Measurements from ENCODE around the gene LEFTY1. TPM values are rescaled to one million over a fixed set of nuclear protein-coding genes. Genes with fewer than 3 reads are reported as not detected.
A peak's percentile ranks its signal among the peaks of the same experiment; 100 is the strongest.

The LEFTY1 gene
- total and polyA plus RNA-seq, 5 donors from 2014 or later = 0.13 to 0.39 (median 0.17) TPM; not detected in 2

DNA sequence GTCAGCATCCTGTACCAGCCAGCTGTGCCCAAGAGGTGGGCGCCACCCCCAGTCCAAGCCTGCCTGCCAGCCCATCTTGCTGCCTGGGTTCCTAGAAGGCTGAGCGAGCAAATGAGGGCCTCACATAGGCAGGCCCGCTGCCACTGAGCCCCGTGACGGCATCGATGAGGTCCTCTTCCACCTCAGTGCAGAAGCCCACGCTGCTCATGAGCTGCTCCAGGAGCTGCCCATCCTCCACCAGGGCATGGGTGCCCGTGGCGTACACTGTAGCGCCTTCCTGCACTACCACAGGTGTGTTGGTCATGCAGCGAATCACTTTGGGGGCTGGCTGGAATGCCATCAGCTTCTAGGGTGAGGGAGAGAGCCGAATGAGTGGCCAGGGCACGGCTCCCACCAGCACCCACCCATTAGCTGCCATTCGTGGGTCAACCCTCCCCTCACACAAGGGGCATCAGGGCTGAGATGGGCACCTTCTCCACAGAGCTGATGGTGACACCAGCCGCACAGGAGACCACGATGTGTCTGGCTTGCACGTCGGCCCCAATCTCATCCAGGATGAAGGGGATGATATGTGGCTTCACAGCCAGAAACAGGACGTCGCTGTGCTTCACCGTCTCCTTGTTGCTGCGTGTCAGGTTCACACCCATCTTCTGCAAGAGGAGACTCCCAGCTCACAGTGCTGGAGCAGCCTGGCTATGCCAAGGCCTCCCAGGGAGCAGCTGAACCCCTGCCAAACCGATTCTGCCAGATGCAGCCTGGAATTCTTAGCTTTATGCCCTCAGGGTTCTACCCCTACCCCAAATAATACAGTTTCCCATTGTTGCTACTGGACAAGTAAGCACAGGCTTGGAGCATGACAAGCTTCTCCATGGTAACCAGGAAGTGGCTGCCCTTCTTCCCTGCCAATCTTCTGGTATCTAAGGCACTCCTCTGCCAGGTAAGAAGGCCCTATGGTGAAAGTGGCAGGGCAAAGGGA lies 33.1 kb upstream of the LEFTY1 start:
- H3K4me1 Mint-ChIP-seq = peaks cover 0 to 55% (median 31%) of the 10 kb centered on the region in 4 donors
- peaks cover 24% of the 10 kb centered on the region for H3K36me3 ChIP-seq (ENCODE audit: control insufficient read depth, insufficient read depth, low read length)

DNA sequence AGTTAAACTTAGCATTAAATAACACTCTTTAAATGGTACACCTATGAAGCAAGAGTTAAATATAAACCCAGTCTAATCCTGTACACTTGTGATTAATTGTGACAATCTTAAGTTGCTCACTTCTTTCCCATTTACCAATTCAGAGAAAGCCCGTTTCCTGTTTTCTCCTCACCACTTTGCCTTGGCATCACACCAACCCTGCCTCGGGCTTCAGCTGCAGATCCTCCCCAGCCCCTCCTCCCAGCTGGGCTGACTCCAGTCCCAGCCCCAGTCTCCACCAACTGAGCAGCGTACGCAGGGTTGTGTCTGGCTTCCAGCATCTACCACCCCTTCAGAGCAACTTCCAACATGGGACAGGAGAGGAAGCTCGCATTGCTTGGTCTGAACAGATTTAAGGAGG lies 31.0 kb upstream of the LEFTY1 start:
- DNase-seq (peak in 1 of 3 donors; percentile 57), ATAC-seq (ENCODE audit: low read depth in 2 of 2) (no peak)
- no peak overlapping the region for H3K4me3 ChIP-seq (ENCODE audit: low read depth, low read length)
- no peaks in the 10 kb centered on the region for H3K27me3 ChIP-seq (ENCODE audit: control insufficient read depth, insufficient read depth, low read length)
- H3K4me1 ChIP-seq (ENCODE audit: control insufficient read depth, insufficient read depth, low read length, poor library complexity, severe bottlenecking) = peaks cover 22% of the 10 kb centered on the region
- no peaks in the 10 kb centered on the region for H3K9me3 ChIP-seq (ENCODE audit: control insufficient read depth in 2 of 2, low read length in 2 of 2)
- H3K27ac ChIP-seq (ENCODE audit: insufficient read depth, low read length, poor library complexity, severe bottlenecking) = peak overlapping the region; percentile 10
- H3K4me1 Mint-ChIP-seq = peaks cover 0 to 56% (median 25%) of the 10 kb centered on the region in 4 donors
- H3K4me3 Mint-ChIP-seq = peak overlapping the region in 2 of 4 donors; percentile 32 to 67
- no peaks in the 10 kb centered on the region for H3K27me3 Mint-ChIP-seq
- H3K36me3 ChIP-seq (ENCODE audit: control insufficient read depth, insufficient read depth, low read length) = peaks cover 24% of the 10 kb centered on the region
- H3K36me3 Mint-ChIP-seq = peaks cover 32% of the 10 kb centered on the region
- no peaks in the 10 kb centered on the region for H3K9me3 Mint-ChIP-seq
- H3K27ac Mint-ChIP-seq = peak overlapping the region in 2 of 3 donors; percentile 44 to 66

More for the DNA sequence above, 33.1 kb upstream of the LEFTY1 start:
- H3K27ac ChIP-seq (ENCODE audit: insufficient read depth, low read length, poor library complexity, severe bottlenecking) = no peak overlapping the region
- H3K36me3 Mint-ChIP-seq = peaks cover 23% of the 10 kb centered on the region
- H3K4me3 ChIP-seq (ENCODE audit: low read depth, low read length) = peak overlapping the region; percentile 87
- H3K4me1 ChIP-seq (ENCODE audit: control insufficient read depth, insufficient read depth, low read length, poor library complexity, severe bottlenecking) = peaks cover 25% of the 10 kb centered on the region
- no peak for DNase-seq
- no peak for ATAC-seq (ENCODE audit: low read depth in 2 of 2)
- no peaks in the 10 kb centered on the region for H3K27me3 ChIP-seq (ENCODE audit: control insufficient read depth, insufficient read depth, low read length)
- H3K9me3 ChIP-seq (ENCODE audit: control insufficient read depth in 2 of 2, low read length in 2 of 2) = no peaks in the 10 kb centered on the region
- peak overlapping the region; percentile 7 to 100 (median 95) for H3K4me3 Mint-ChIP-seq
- H3K27me3 Mint-ChIP-seq = no peaks in the 10 kb centered on the region
- H3K27ac Mint-ChIP-seq = peak overlapping the region in 2 of 3 donors; percentile 20 to 92
- no peaks in the 10 kb centered on the region for H3K9me3 Mint-ChIP-seq

DNA sequence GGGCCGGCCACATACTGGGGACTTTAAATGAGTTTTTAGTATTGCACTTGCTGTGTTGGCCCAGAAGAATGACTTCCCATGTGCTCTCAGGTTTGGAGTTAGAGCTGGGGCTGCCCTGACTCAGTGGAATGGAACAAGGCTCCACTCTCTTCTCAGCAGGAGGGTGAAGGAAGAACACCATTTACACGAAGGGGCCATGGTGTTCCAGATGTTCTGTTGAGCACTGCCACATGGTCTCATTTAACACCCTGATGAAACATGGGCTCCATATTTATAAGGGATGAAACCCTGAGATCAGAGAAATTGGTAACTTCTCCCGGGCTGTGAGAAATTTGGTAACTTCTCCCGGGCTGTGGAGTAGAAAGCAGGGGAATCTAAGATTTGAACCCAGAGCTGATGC lies 29.3 kb upstream of the LEFTY1 start:
- no peak for ATAC-seq (ENCODE audit: low read depth in 2 of 2)
- peaks cover 13% of the 10 kb centered on the region for H3K4me1 ChIP-seq (ENCODE audit: control insufficient read depth, insufficient read depth, low read length, poor library complexity, severe bottlenecking)
- H3K4me3 Mint-ChIP-seq = peak overlapping the region in 1 of 4 donors; percentile 10
- no peaks in the 10 kb centered on the region for H3K9me3 ChIP-seq (ENCODE audit: control insufficient read depth in 2 of 2, low read length in 2 of 2)
- H3K27ac ChIP-seq (ENCODE audit: insufficient read depth, low read length, poor library complexity, severe bottlenecking) = no peak overlapping the region
- H3K36me3 Mint-ChIP-seq = peaks cover 35% of the 10 kb centered on the region
- no peaks in the 10 kb centered on the region for H3K27me3 Mint-ChIP-seq
- H3K27me3 ChIP-seq (ENCODE audit: control insufficient read depth, insufficient read depth, low read length) = no peaks in the 10 kb centered on the region
- H3K4me1 Mint-ChIP-seq = peaks cover 0 to 44% (median 20%) of the 10 kb centered on the region in 4 donors
- no peaks in the 10 kb centered on the region for H3K9me3 Mint-ChIP-seq
- H3K36me3 ChIP-seq (ENCODE audit: control insufficient read depth, insufficient read depth, low read length) = peaks cover 24% of the 10 kb centered on the region
- DNase-seq = no peak
- H3K27ac Mint-ChIP-seq = no peak overlapping the region
- no peak overlapping the region for H3K4me3 ChIP-seq (ENCODE audit: low read depth, low read length)

DNA sequence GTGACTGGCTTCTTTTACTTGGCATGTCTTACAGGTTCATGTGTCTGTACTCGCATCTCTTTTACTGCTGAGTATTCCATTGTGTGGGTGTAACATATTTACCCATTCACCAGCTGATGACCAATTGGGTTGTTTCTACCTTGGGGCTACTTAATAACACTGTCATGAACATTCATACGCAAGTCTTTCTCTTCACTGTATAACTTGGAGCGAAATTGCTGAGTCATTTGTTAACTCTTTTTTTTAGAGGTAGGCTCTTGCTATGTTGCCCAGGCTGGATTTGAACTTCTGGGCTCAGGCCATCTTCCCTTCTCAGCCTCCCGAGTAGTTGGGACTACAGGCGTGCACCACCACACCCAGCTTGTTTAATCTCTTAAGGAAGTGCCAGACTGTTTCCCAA lies 28.6 kb upstream of the LEFTY1 start:
- no peak overlapping the region for H3K4me3 Mint-ChIP-seq
- H3K27ac Mint-ChIP-seq = no peak overlapping the region

DNA sequence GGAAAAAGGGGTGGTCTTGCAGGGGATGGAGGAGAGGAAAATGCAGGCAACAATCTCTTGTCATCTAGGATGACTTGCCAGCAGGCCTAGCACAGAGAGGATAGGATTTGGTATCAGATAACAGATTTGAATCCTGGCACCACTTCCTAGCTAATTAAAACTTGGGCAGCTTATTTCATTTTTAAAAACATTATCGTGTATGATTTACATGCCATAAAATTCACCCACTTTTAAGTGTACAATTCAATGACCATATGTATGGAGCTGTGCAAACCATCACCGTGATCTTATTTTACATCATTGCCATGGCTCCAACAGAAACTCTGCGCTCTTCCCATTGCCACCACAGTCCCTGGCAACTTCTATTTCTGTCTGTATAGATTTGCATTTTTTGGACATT lies 28.2 kb upstream of the LEFTY1 start:
- H3K27me3 Mint-ChIP-seq = peaks cover 6% of the 10 kb centered on the region
- DNase-seq = no peak
- H3K27ac Mint-ChIP-seq = no peak overlapping the region

More for the DNA sequence above, 28.6 kb upstream of the LEFTY1 start:
- peaks cover 6% of the 10 kb centered on the region for H3K27me3 Mint-ChIP-seq
- ATAC-seq (ENCODE audit: low read depth in 2 of 2) (no peak), DNase-seq (no peak)
- no peaks in the 10 kb centered on the region for H3K9me3 Mint-ChIP-seq
- peaks cover 6% of the 10 kb centered on the region for H3K4me1 ChIP-seq (ENCODE audit: control insufficient read depth, insufficient read depth, low read length, poor library complexity, severe bottlenecking)
- peaks cover 0 to 37% (median 16%) of the 10 kb centered on the region in 4 donors for H3K4me1 Mint-ChIP-seq
- no peak overlapping the region for H3K27ac ChIP-seq (ENCODE audit: insufficient read depth, low read length, poor library complexity, severe bottlenecking)
- H3K36me3 Mint-ChIP-seq = peaks cover 31% of the 10 kb centered on the region
- peaks cover 24% of the 10 kb centered on the region for H3K36me3 ChIP-seq (ENCODE audit: control insufficient read depth, insufficient read depth, low read length)
- H3K4me3 ChIP-seq (ENCODE audit: low read depth, low read length) = no peak overlapping the region
- no peaks in the 10 kb centered on the region for H3K27me3 ChIP-seq (ENCODE audit: control insufficient read depth, insufficient read depth, low read length)
- no peaks in the 10 kb centered on the region for H3K9me3 ChIP-seq (ENCODE audit: control insufficient read depth in 2 of 2, low read length in 2 of 2)

DNA sequence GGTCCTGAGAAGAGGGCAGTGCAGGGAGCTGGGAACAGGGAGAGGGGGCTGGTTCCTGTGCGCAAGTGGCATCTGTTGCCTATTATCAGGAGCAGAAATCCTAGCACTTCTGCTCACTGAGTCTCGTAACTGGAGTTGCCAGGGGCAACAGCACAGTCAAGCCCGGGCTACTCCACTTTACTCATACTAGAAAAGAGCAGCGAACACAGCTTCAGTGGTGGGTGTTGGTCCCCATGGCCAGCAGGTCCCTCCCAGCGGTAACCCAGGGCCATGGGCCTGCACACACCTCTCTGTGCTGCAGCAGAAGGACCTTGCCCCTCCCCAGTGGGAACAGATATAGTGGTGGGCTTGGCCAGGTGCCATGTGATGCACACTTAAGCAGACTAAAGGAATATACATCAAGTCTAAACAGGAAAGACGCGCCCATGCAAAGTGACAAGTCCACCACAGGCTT lies 26.6 kb upstream of the LEFTY1 start:
- H3K9me3 Mint-ChIP-seq = no peaks in the 10 kb centered on the region
- H3K4me1 ChIP-seq (ENCODE audit: control insufficient read depth, insufficient read depth, low read length, poor library complexity, severe bottlenecking) = peaks cover 15% of the 10 kb centered on the region
- H3K4me3 ChIP-seq (ENCODE audit: low read depth, low read length) = no peak overlapping the region
- DNase-seq = no peak
- H3K4me3 Mint-ChIP-seq = no peak overlapping the region
- H3K27ac Mint-ChIP-seq = no peak overlapping the region
- H3K9me3 ChIP-seq (ENCODE audit: control insufficient read depth in 2 of 2, low read length in 2 of 2) = no peaks in the 10 kb centered on the region
- no peaks in the 10 kb centered on the region for H3K27me3 ChIP-seq (ENCODE audit: control insufficient read depth, insufficient read depth, low read length)
- H3K36me3 Mint-ChIP-seq = peaks cover 28% of the 10 kb centered on the region
- H3K27me3 Mint-ChIP-seq = peaks cover 8% of the 10 kb centered on the region
- no peak overlapping the region for H3K27ac ChIP-seq (ENCODE audit: insufficient read depth, low read length, poor library complexity, severe bottlenecking)
- H3K4me1 Mint-ChIP-seq = peaks cover under 1 to 39% (median 15%) of the 10 kb centered on the region in 4 donors
- H3K36me3 ChIP-seq (ENCODE audit: control insufficient read depth, insufficient read depth, low read length) = peaks cover 14% of the 10 kb centered on the region
- no peak for ATAC-seq (ENCODE audit: low read depth in 2 of 2)

More for the DNA sequence above, 28.2 kb upstream of the LEFTY1 start:
- Histone ChIP-seq H3K27me3 (ENCODE audit: control insufficient read depth, insufficient read depth, low read length) (no peaks in the 10 kb centered on the region), H3K4me3 (ENCODE audit: low read depth, low read length) (no peak overlapping the region), H3K4me1 (ENCODE audit: control insufficient read depth, insufficient read depth, low read length, poor library complexity, severe bottlenecking) (peaks cover 1% of the 10 kb centered on the region), H3K27ac (ENCODE audit: insufficient read depth, low read length, poor library complexity, severe bottlenecking) (no peak overlapping the region), H3K9me3 (ENCODE audit: control insufficient read depth in 2 of 2, low read length in 2 of 2) (no peaks in the 10 kb centered on the region), H3K36me3 (ENCODE audit: control insufficient read depth, insufficient read depth, low read length) (peaks cover 24% of the 10 kb centered on the region)
- H3K4me1 Mint-ChIP-seq = peaks cover 0 to 36% (median 15%) of the 10 kb centered on the region in 4 donors
- H3K4me3 Mint-ChIP-seq = no peak overlapping the region
- H3K9me3 Mint-ChIP-seq = no peaks in the 10 kb centered on the region
- ATAC-seq (ENCODE audit: low read depth in 2 of 2) = no peak
- peaks cover 28% of the 10 kb centered on the region for H3K36me3 Mint-ChIP-seq

DNA sequence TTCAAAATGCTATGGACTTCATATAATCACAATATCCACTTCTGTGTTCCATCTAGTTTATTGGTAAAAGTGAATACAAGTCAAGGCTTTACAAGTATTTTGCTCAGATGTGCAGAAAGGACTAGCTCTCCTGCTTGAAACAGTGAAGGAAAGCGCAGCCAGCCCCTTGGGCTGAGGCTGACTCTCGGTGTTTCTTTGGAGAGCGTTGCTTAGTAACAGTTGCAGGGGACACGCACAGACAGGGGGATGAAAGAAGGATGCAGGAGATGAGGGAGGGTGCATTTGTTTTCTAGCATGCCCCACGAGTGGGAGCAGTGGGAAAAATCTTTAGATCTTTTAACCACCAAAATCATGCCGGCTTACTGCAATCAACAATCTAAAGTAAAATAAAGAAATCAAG lies 26.0 kb upstream of the LEFTY1 start:
- no peak for DNase-seq
- Histone ChIP-seq H3K4me1 (ENCODE audit: control insufficient read depth, insufficient read depth, low read length, poor library complexity, severe bottlenecking) (peaks cover 21% of the 10 kb centered on the region), H3K27ac (ENCODE audit: insufficient read depth, low read length, poor library complexity, severe bottlenecking) (no peak overlapping the region), H3K36me3 (ENCODE audit: control insufficient read depth, insufficient read depth, low read length) (peaks cover 12% of the 10 kb centered on the region), H3K27me3 (ENCODE audit: control insufficient read depth, insufficient read depth, low read length) (no peaks in the 10 kb centered on the region), H3K4me3 (ENCODE audit: low read depth, low read length) (no peak overlapping the region), H3K9me3 (ENCODE audit: control insufficient read depth in 2 of 2, low read length in 2 of 2) (no peaks in the 10 kb centered on the region)
- Mint-ChIP-seq H3K4me3 (no peak overlapping the region), H3K27ac (peak overlapping the region in 1 of 3 donors; percentile 73), H3K9me3 (no peaks in the 10 kb centered on the region), H3K27me3 (peaks cover 11% of the 10 kb centered on the region), H3K36me3 (peaks cover 27% of the 10 kb centered on the region), H3K4me1 (peaks cover 7 to 39% (median 20%) of the 10 kb centered on the region in 4 donors)
- ATAC-seq (ENCODE audit: low read depth in 2 of 2) = no peak
